PC-3 (cell line): ENCODE data around the gene TGFBR3. TPM values are rescaled to one million over a fixed set of nuclear protein-coding genes. Genes with fewer than 3 reads are reported as not detected.

Experiments
- ATAC-seq: fragments of 200-7000 bp; cut with Tn5 transposase; 2 replicates; pipeline ENCODE4 v1.9.1; 2020; ENCODE audit warnings: mild to moderate bottlenecking, moderate library complexity
- BruUV-seq: library from RNA; stranded (reverse); fragments of 400-500 nt; replicated peaks from 2 replicates; lab custom pipeline; 2021; lab: Mats Ljungman, UMichigan
- CTCF ChIA-PET: fragments of 300-600 bp; sonication (Branson Sonifier 250); formaldehyde crosslinking; loops from one replicate; lab custom pipeline; 2022; ENCODE audit warnings: antibody characterized with exemption; lab: Charles Lee
- POLR2A ChIA-PET: fragments of 300-600 bp; sonication (Branson Sonifier 250); formaldehyde crosslinking; loops from one replicate; lab custom pipeline; 2022; ENCODE audit warnings: antibody characterized with exemption; ENCODE audit not compliant: unreplicated experiment; lab: Charles Lee
- DNase-seq: peaks from one replicate; pipeline ENCODE4 v3.0.0-alpha.2; 2015
- H2AFZ ChIP-seq: fragments of 300-600 bp; sonication (generic); 2 replicates; pipeline ENCODE4 v1.6.0; 2016; ENCODE audit warnings: antibody characterized with exemption, low read length
- H3F3A ChIP-seq: fragments of 300-600 bp; sonication (generic); one replicate; pipeline ENCODE4 v1.6.0; 2017; ENCODE audit warnings: antibody characterized with exemption, low read length, control low read depth, mild to moderate bottlenecking; ENCODE audit not compliant: unreplicated experiment
- H3K27ac ChIP-seq: fragments of 300-600 bp; sonication (generic); 2 replicates; pipeline ENCODE4 v1.5.1; 2016; ENCODE audit warnings: mild to moderate bottlenecking, low read length
- H3K27me3 ChIP-seq: fragments of 300-600 bp; sonication (generic); 2 replicates; pipeline ENCODE4 v1.6.1; 2016; ENCODE audit warnings: low read length, mixed read lengths
- H3K36me3 ChIP-seq: fragments of 300-600 bp; sonication (generic); 2 replicates; pipeline ENCODE4 v1.6.1; 2016; ENCODE audit warnings: low read depth, mixed run types, low read length, mixed read lengths
- H3K4me1 ChIP-seq: fragments of 300-600 bp; sonication (generic); 2 replicates; pipeline ENCODE4 v1.5.1; 2016; ENCODE audit warnings: low read length; ENCODE audit not compliant: insufficient read depth
- H3K4me2 ChIP-seq: fragments of 300-600 bp; sonication (generic); 2 replicates; pipeline ENCODE4 v1.6.0; 2016; ENCODE audit warnings: low read length
- H3K4me3 ChIP-seq: fragments of 300-600 bp; sonication (generic); 2 replicates; pipeline ENCODE4 v1.5.1; 2016; ENCODE audit warnings: mild to moderate bottlenecking, low read length, mixed read lengths
- H3K79me2 ChIP-seq: fragments of 300-600 bp; sonication (generic); 2 replicates; pipeline ENCODE4 v1.6.1; 2017; ENCODE audit warnings: low read length, mixed read lengths
- H3K9ac ChIP-seq: fragments of 300-600 bp; sonication (generic); 2 replicates; pipeline ENCODE4 v1.6.0; 2016; ENCODE audit warnings: mild to moderate bottlenecking, low read length
- H3K9me2 ChIP-seq: fragments of 300-600 bp; sonication (generic); replicated peaks from 2 replicates; pipeline ENCODE4 v1.6.1; 2016; ENCODE audit warnings: mixed run types, low read length, mixed read lengths
- H3K9me3 ChIP-seq: fragments of 300-600 bp; sonication (generic); 2 replicates; pipeline ENCODE4 v1.6.1; 2016; ENCODE audit warnings: low read length, mixed read lengths
- H4K20me1 ChIP-seq: fragments of 300-600 bp; sonication (generic); 2 replicates; pipeline ENCODE4 v1.6.1; 2016; ENCODE audit warnings: low read length, mixed read lengths
- CTCF ChIP-seq: fragments of 300-600 bp; sonication (generic); conservative IDR thresholded peaks from 2 replicates; pipeline ENCODE4 v1.5.1; 2017; ENCODE audit warnings: antibody characterized with exemption, low read depth, mild to moderate bottlenecking, low read length
- EZH2 ChIP-seq: fragments of 300-600 bp; sonication (generic); IDR thresholded peaks from one replicate; pipeline ENCODE4 v1.6.1; 2017; ENCODE audit warnings: antibody characterized with exemption, mild to moderate bottlenecking, low read length; ENCODE audit not compliant: unreplicated experiment
- EZH2phosphoT487 ChIP-seq: fragments of 300-600 bp; sonication (generic); IDR thresholded peaks from 2 replicates; pipeline ENCODE4 v1.6.1; 2018; ENCODE audit warnings: mild to moderate bottlenecking, antibody characterized with exemption, low read length, borderline replicate concordance
- intact Hi-C: fragments of 100-400 bp; cut with micrococcal nuclease; formaldehyde crosslinking; loops from 2 replicates; pipeline ENCODE4 v1.9.0; 2023
- total RNA-seq: library from RNA; depleted of rRNA; stranded (reverse); fragments of >200 nt; gene quantifications from 2 replicates; pipeline ENCODE4 v1.2.3, GENCODE V29; 2014

TGFBR3 gene
- total RNA-seq, 1 experiment from 2014 or later: 2.8 TPM

GRCh38 chr1:91803847-91804545 is 82.0 kb downstream of the TGFBR3 start:
- BruUV-seq: no TSS peak
- no peak overlapping the region for H3K4me3 ChIP-seq
- peak overlapping the region; percentile 40 for H3K9ac ChIP-seq

GRCh38 chr1:91803123-91803522 is 82.8 kb downstream of the TGFBR3 start:
- DNase-seq: no peak
- TF ChIP-seq EZH2phosphoT487 (no peak), EZH2 (no peak), CTCF (no peak)
- Histone ChIP-seq H3K79me2 (no peaks in the 10 kb centered on the region), H3K9me2 (no peaks in the 10 kb centered on the region), H3K36me3 (no peaks in the 10 kb centered on the region), H3K4me2 (no peak overlapping the region), H2AFZ (no peak overlapping the region), H3F3A (no peaks in the 10 kb centered on the region), H3K4me1 (peaks cover 20% of the 10 kb centered on the region), H3K27ac (no peak overlapping the region), H3K27me3 (no peaks in the 10 kb centered on the region), H3K4me3 (no peak overlapping the region), H3K9ac (no peak overlapping the region), H4K20me1 (no peaks in the 10 kb centered on the region), H3K9me3 (no peaks in the 10 kb centered on the region)
- no peak for ATAC-seq
- POLR2A ChIA-PET: no interaction called here
- intact Hi-C loops: no loop called here
- CTCF ChIA-PET: interaction anchor here (0.6 kb wide), 1 partner anchor 43 kb away, joined by 13 read pairs; no protein-coding TSS in a partner anchor
- no TSS peak for BruUV-seq

More at GRCh38 chr1:91803847-91804545, 82.0 kb downstream of the TGFBR3 start:
- H3K9me3 ChIP-seq: no peaks in the 10 kb centered on the region
- H3K27ac ChIP-seq: peak overlapping the region; percentile 81
- CTCF ChIA-PET: interaction anchor here (0.6 kb wide), 1 partner anchor 42 kb away, joined by 13 read pairs; no protein-coding TSS in a partner anchor
- ATAC-seq: no peak
- no peaks in the 10 kb centered on the region for H3F3A ChIP-seq
- no peaks in the 10 kb centered on the region for H4K20me1 ChIP-seq
- H3K9me2 ChIP-seq: no peaks in the 10 kb centered on the region
- no peak for TF ChIP-seq CTCF
- TF ChIP-seq EZH2phosphoT487: no peak
- TF ChIP-seq EZH2: no peak
- H3K4me1 ChIP-seq: peaks cover 21% of the 10 kb centered on the region
- no peaks in the 10 kb centered on the region for H3K27me3 ChIP-seq
- POLR2A ChIA-PET: no interaction called here
- H3K36me3 ChIP-seq: no peaks in the 10 kb centered on the region
- H3K79me2 ChIP-seq: no peaks in the 10 kb centered on the region
- DNase-seq: peak; percentile 38
- intact Hi-C loops: no loop called here
- H3K4me2 ChIP-seq: peak overlapping the region; percentile 65
- no peak overlapping the region for H2AFZ ChIP-seq

GRCh38 chr1:91801496-91802115 is 84.3 kb downstream of the TGFBR3 start:
- Histone ChIP-seq H4K20me1 (no peaks in the 10 kb centered on the region), H3K27me3 (no peaks in the 10 kb centered on the region), H3K9me3 (no peaks in the 10 kb centered on the region), H3F3A (no peaks in the 10 kb centered on the region), H3K27ac (no peak overlapping the region), H3K9me2 (no peaks in the 10 kb centered on the region), H3K4me1 (peaks cover 18% of the 10 kb centered on the region), H3K4me2 (no peak overlapping the region), H3K9ac (no peak overlapping the region), H3K79me2 (no peaks in the 10 kb centered on the region), H3K36me3 (no peaks in the 10 kb centered on the region), H2AFZ (no peak overlapping the region), H3K4me3 (no peak overlapping the region)
- POLR2A ChIA-PET: no interaction called here
- BruUV-seq: no TSS peak
- no peak for ATAC-seq
- DNase-seq: no peak
- CTCF ChIA-PET: no interaction called here
- TF ChIP-seq EZH2 (no peak), CTCF (no peak), EZH2phosphoT487 (no peak)
- intact Hi-C loops: no loop called here
